Gastrocnemius medialis (tissue), 4 donors: Measurements from ENCODE around the gene LARGE1.

Experiments
- CTCF ChIP-seq, 5 experiments: fragments of 450-650 bp in 3 of 5; fragments of 200-600 bp in 2 of 5; sonication (generic) in 2 of 5; IDR thresholded peaks in 4 of 5; conservative IDR thresholded peaks in 1 of 5; 1 replicate in 4 of 5; 2 replicates in 1 of 5; pipeline ENCODE4 v1.5.1; 2016 to 2019; ENCODE audit warnings: antibody characterized with exemption in 5 of 5, mild to moderate bottlenecking in 3 of 5, moderate library complexity in 3 of 5
- POLR2A ChIP-seq, 2 donors: fragments of 450-650 bp; IDR thresholded peaks; one replicate each; pipeline ENCODE4 v1.6.1; 2017; ENCODE audit warnings: antibody characterized with exemption in 2 of 2, mild to moderate bottlenecking in 2 of 2, moderate library complexity in 2 of 2

GRCh38 chr22:33544707-33545106 is 375.6 kb downstream of the LARGE1 start:
- TF ChIP-seq POLR2A (IDR thresholded peaks at IDR 0.05) (no peak), CTCF (IDR thresholded peaks at IDR 0.05 in 4 of 5, conservative IDR thresholded peaks at IDR 0.05 in 1 of 5) (no peak)
